ENCODE measurements around the gene SOS2.

SOS2 gene

GRCh38 chr14:50116181-50116956 lies 115.0 kb downstream of the SOS2 start, which contains the start of gene VCPKMT:
Gene VCPKMT (minus strand): TSS chr14:50116572. CDS start chr14:50116552, 20 bp downstream.
- peak within 1 kb of the TSS; percentile 77 for H2AFZ ChIP-seq (ENCODE audit: low read depth)
- no peaks in the 10 kb centered on the region for H4K20me1 ChIP-seq (ENCODE audit: insufficient read depth)
- H3K4me2 ChIP-seq, result peak within 1 kb of the TSS; percentile 69
- peaks cover 29% of the 10 kb centered on the region for H3K4me1 ChIP-seq (ENCODE audit: low read depth, poor library complexity, severe bottlenecking)
- 0 out of 2 replicates have a peak, but pooled peaks cover 3% of the 10 kb centered on the region for H3K36me3 ChIP-seq (ENCODE audit: insufficient read depth)
- no peak within 1 kb of the TSS for H3K4me3 ChIP-seq (IDR thresholded peaks at IDR 0.05; ENCODE audit: insufficient read depth, low read depth, low read length)
- H3K79me2 ChIP-seq (ENCODE audit: insufficient read depth, low read depth), result peaks cover 25% of the 10 kb centered on the region; the same call in 1 of the 2 replicates
- H3K27ac ChIP-seq, result peak within 1 kb of the TSS; percentile 55
- H3K9ac ChIP-seq, result peak within 1 kb of the TSS; percentile 70
- no peak for TF ChIP-seq CTCF (conservative IDR thresholded peaks at IDR 0.05; ENCODE audit: low read depth, low read length)
- H3K27me3 ChIP-seq (ENCODE audit: insufficient read depth, low read depth), result no peaks in the 10 kb centered on the region

- Histone ChIP-seq H3K9ac (no peak overlapping the region), H3K36me3 (ENCODE audit: insufficient read depth) (0 out of 2 replicates have a peak, but pooled peaks cover 3% of the 10 kb centered on the region)
Measured at GRCh38 chr14:50113381-50114035, 117.9 kb downstream of the SOS2 start.

GRCh38 chr14:50110323-50111037 lies 120.9 kb downstream of the SOS2 start:
- Histone ChIP-seq H3K4me3 (IDR thresholded peaks at IDR 0.05; ENCODE audit: insufficient read depth, low read depth, low read length) (no peak overlapping the region), H3K4me1 (ENCODE audit: low read depth, poor library complexity, severe bottlenecking) (peaks cover 28% of the 10 kb centered on the region), H3K27me3 (ENCODE audit: insufficient read depth, low read depth) (no peaks in the 10 kb centered on the region), H3K36me3 (ENCODE audit: insufficient read depth) (0 out of 2 replicates have a peak, but pooled peaks cover 3% of the 10 kb centered on the region), H2AFZ (ENCODE audit: low read depth) (no peak overlapping the region), H3K4me2 (no peak overlapping the region), H3K27ac (no peak overlapping the region), H3K79me2 (ENCODE audit: insufficient read depth, low read depth) (peaks cover 23% of the 10 kb centered on the region; the same call in 1 of the 2 replicates), H3K9ac (no peak overlapping the region), H4K20me1 (ENCODE audit: insufficient read depth) (no peaks in the 10 kb centered on the region)
- TF ChIP-seq CTCF (conservative IDR thresholded peaks at IDR 0.05; ENCODE audit: low read depth, low read length), result no peak

More at GRCh38 chr14:50113381-50114035, 117.9 kb downstream of the SOS2 start:
- peaks cover 36% of the 10 kb centered on the region for H3K4me1 ChIP-seq (ENCODE audit: low read depth, poor library complexity, severe bottlenecking)
- no peaks in the 10 kb centered on the region for H3K27me3 ChIP-seq (ENCODE audit: insufficient read depth, low read depth)
- H4K20me1 ChIP-seq (ENCODE audit: insufficient read depth), result no peaks in the 10 kb centered on the region
- no peak overlapping the region for H2AFZ ChIP-seq (ENCODE audit: low read depth)
- H3K4me2 ChIP-seq, result no peak overlapping the region
- H3K79me2 ChIP-seq (ENCODE audit: insufficient read depth, low read depth), result peaks cover 28% of the 10 kb centered on the region; the same call in 1 of the 2 replicates
- H3K27ac ChIP-seq, result no peak overlapping the region
- TF ChIP-seq CTCF (conservative IDR thresholded peaks at IDR 0.05; ENCODE audit: low read depth, low read length), result no peak
- no peak overlapping the region for H3K4me3 ChIP-seq (IDR thresholded peaks at IDR 0.05; ENCODE audit: insufficient read depth, low read depth, low read length)

- no peak overlapping the region for H2AFZ ChIP-seq (ENCODE audit: low read depth)
- TF ChIP-seq CTCF (conservative IDR thresholded peaks at IDR 0.05; ENCODE audit: low read depth, low read length), result no peak
- H4K20me1 ChIP-seq (ENCODE audit: insufficient read depth), result no peaks in the 10 kb centered on the region
- no peaks in the 10 kb centered on the region for H3K27me3 ChIP-seq (ENCODE audit: insufficient read depth, low read depth)
- no peak overlapping the region for H3K27ac ChIP-seq
- H3K9ac ChIP-seq, result no peak overlapping the region
- peaks cover 22% of the 10 kb centered on the region for H3K4me1 ChIP-seq (ENCODE audit: low read depth, poor library complexity, severe bottlenecking)
- no peak overlapping the region for H3K4me3 ChIP-seq (IDR thresholded peaks at IDR 0.05; ENCODE audit: insufficient read depth, low read depth, low read length)
- peaks cover 11% of the 10 kb centered on the region; the same call in 1 of the 2 replicates for H3K79me2 ChIP-seq (ENCODE audit: insufficient read depth, low read depth)
- no peak overlapping the region for H3K4me2 ChIP-seq
- 0 out of 2 replicates have a peak, but pooled peaks cover 3% of the 10 kb centered on the region for H3K36me3 ChIP-seq (ENCODE audit: insufficient read depth)
Measured at GRCh38 chr14:50109342-50109741, 122.0 kb downstream of the SOS2 start.
